ENCODE results near the gene ADH7.

DNA sequence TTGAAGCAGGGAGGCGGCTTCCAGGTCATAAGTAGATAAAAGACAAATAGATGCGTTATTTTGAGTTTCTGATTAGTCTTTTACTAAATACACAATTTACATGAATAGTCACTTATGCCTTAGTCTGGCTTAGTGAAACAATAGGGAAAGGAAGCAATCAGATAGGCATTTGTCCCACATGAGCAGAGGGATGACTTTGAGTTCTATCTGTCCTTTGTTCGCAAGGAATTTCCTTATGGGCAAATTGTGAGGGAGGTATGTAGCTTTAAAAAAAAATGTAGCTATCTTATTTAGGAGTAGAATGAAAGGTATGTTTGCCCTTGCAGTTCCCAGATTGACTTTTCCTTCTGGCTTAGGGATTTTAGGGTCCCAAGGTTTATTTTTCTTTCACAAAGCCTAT, 56.3 kb downstream of the ADH7 start:
- no peak for TF ChIP-seq POLR2A (IDR thresholded peaks at IDR 0.05; ENCODE audit: low read depth, low read length)
- TF ChIP-seq POLR2AphosphoS5 (IDR thresholded peaks at IDR 0.05; ENCODE audit: low read depth, low read length): no peak

Measured in GM12892 (cell line).